ENCODE results near the gene TRIM47. TPM values are rescaled to one million over a fixed set of nuclear protein-coding genes. Genes with fewer than 3 reads are reported as not detected.
A peak's percentile ranks its signal among the peaks of the same experiment; 100 is the strongest.

TRIM47 gene
- total RNA-seq, 6 experiments from 2014 or later, result 1.0 to 2.3 (median 1.5) TPM

GRCh38 chr17:75906143-75906884, 27.9 kb upstream of the TRIM47 start:
- Mint-ChIP-seq H3K27me3 (ENCODE audit: insufficient read depth) (peaks cover 2% of the 10 kb centered on the region; the same call in 1 of the 2 replicates), H3K4me1 (ENCODE audit: low read depth) (peaks cover 12% of the 10 kb centered on the region; the same call in 1 of the 2 replicates), H3K27ac (no peak overlapping the region), H3K36me3 (ENCODE audit: low read depth) (no peaks in the 10 kb centered on the region), H3K4me3 (no peak overlapping the region), H3K9me3 (no peaks in the 10 kb centered on the region)
- no peak for DNase-seq
- TF ChIP-seq CTCF (IDR thresholded peaks at IDR 0.05), result no peak

- peaks cover 2% of the 10 kb centered on the region; the same call in 1 of the 2 replicates for H3K27me3 Mint-ChIP-seq (ENCODE audit: insufficient read depth)
- no peaks in the 10 kb centered on the region for H3K9me3 Mint-ChIP-seq
- peak; percentile 100 for TF ChIP-seq CTCF (IDR thresholded peaks at IDR 0.05)
Observed at GRCh38 chr17:75904749-75905521, 26.6 kb upstream of the TRIM47 start, which contains the start of gene MRPL38. Gene MRPL38 (minus strand): TSS chr17:75904884. CDS start chr17:75904875, 9 bp downstream.

DNA sequence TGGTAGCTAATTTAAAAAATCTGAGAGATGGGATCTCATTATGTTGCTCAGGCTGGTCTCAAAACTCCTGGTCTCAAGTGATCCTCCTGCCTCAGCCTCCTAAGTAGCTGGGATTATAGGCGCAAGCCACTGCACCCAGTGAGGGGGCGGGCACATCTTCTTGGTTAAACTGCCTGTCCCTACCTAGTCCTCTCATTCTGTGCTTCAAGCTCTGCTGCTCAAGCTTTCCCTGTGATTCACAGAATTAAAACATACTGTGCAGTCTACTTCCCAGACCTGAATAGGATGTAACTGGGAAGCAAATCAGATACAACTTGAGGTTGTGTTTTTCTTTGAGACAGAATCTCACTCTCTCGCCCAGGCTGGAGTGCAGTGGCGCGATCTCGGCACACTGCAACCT, 24.0 kb upstream of the TRIM47 start:
- Mint-ChIP-seq H3K27me3 (ENCODE audit: insufficient read depth) (peaks cover 2% of the 10 kb centered on the region; the same call in 1 of the 2 replicates), H3K9me3 (no peaks in the 10 kb centered on the region), H3K27ac (no peak overlapping the region), H3K4me3 (no peak overlapping the region), H3K4me1 (ENCODE audit: low read depth) (peaks cover 4% of the 10 kb centered on the region), H3K36me3 (ENCODE audit: low read depth) (no peaks in the 10 kb centered on the region)
- no peak for DNase-seq
- TF ChIP-seq CTCF (IDR thresholded peaks at IDR 0.05), result no peak

More at GRCh38 chr17:75904749-75905521, 26.6 kb upstream of the TRIM47 start, which contains the start of gene MRPL38:
- peaks cover 9% of the 10 kb centered on the region; the same call in 1 of the 2 replicates for H3K4me1 Mint-ChIP-seq (ENCODE audit: low read depth)
- peak within 1 kb of the TSS; percentile 95 for H3K27ac Mint-ChIP-seq
- H3K36me3 Mint-ChIP-seq (ENCODE audit: low read depth), result no peaks in the 10 kb centered on the region
- peak within 1 kb of the TSS; percentile 97 for H3K4me3 Mint-ChIP-seq
- peak; percentile 95 for DNase-seq

DNA sequence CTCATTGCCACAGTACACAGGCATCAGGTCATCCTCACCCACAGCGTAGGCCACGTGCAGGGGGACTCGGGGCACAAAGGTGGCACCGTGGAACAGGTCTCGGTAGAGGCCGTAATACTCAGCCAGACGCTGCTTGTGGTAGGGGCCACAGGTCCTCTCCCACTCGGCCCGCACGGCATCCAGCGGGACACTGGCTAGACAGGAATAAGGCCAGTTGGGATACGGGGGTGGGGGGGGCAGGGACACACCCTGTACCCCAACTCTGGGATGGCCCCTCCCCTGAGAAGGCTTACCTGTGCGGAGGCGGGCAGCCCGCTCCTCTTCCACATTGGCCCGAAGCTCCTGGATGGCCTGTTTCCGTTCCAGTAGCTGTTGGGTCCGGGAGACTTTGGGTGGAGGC, 23.3 kb upstream of the TRIM47 start:
- Mint-ChIP-seq H3K4me3 (no peak overlapping the region), H3K27me3 (ENCODE audit: insufficient read depth) (peaks cover under 1% of the 10 kb centered on the region; the same call in 1 of the 2 replicates), H3K4me1 (ENCODE audit: low read depth) (peaks cover 8% of the 10 kb centered on the region), H3K9me3 (no peaks in the 10 kb centered on the region), H3K36me3 (ENCODE audit: low read depth) (no peaks in the 10 kb centered on the region), H3K27ac (no peak overlapping the region)
- DNase-seq, result no peak
- TF ChIP-seq CTCF (IDR thresholded peaks at IDR 0.05), result no peak

DNA sequence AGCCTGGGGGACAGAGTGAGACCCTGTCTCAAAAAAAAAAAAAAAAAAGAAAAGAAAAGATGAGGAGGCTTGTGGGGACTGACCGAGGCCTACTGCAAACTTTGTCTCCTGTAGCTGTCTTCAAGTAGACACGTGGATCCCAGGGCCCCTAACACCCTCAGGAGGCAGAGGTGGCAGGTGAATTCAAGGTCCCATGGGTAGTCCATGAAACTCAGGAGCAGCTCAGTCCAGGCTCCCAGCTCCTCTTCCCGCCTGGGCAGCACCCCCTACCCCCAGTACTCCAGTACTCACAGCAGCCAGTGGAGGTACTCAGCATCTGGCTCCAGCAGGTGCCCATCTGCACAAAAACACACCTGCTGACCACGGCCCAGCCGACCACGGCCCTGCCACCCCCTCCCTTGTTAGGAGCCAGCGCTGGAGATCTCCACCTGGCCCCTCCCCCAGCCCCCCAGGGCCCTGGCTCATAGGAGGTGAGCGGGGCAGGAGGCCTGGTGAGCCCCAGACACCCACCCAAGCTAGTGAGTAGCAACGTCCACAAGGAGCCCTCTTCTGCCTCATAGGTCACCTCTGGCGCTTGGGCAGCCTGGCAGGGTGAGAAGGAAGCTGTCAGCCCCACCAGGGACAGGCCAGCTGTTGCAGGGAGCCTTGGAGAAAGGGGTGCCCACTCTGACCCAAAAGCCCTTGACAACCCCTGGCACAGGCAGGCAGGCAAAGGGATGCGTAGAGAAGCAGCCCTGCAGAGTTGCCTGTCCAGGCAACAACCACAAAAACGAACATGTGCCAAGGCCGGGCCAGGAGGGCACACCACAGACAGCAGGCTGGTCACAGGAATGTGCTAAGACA, 22.5 kb upstream of the TRIM47 start:
- Mint-ChIP-seq H3K4me3 (no peak overlapping the region), H3K27me3 (ENCODE audit: insufficient read depth) (no peaks in the 10 kb centered on the region), H3K4me1 (ENCODE audit: low read depth) (peaks cover 8% of the 10 kb centered on the region), H3K36me3 (ENCODE audit: low read depth) (no peaks in the 10 kb centered on the region), H3K9me3 (no peaks in the 10 kb centered on the region), H3K27ac (no peak overlapping the region)
- no peak for DNase-seq
- TF ChIP-seq CTCF (IDR thresholded peaks at IDR 0.05), result no peak

Data from HFFc6 (cell line).